ENCODE measurements around the gene LRIG1. TPM values are rescaled to one million over a fixed set of nuclear protein-coding genes. Genes with fewer than 3 reads are reported as not detected.

LRIG1 gene
- total RNA-seq, 1 experiment from 2014 or later: 24.1 TPM

DNA sequence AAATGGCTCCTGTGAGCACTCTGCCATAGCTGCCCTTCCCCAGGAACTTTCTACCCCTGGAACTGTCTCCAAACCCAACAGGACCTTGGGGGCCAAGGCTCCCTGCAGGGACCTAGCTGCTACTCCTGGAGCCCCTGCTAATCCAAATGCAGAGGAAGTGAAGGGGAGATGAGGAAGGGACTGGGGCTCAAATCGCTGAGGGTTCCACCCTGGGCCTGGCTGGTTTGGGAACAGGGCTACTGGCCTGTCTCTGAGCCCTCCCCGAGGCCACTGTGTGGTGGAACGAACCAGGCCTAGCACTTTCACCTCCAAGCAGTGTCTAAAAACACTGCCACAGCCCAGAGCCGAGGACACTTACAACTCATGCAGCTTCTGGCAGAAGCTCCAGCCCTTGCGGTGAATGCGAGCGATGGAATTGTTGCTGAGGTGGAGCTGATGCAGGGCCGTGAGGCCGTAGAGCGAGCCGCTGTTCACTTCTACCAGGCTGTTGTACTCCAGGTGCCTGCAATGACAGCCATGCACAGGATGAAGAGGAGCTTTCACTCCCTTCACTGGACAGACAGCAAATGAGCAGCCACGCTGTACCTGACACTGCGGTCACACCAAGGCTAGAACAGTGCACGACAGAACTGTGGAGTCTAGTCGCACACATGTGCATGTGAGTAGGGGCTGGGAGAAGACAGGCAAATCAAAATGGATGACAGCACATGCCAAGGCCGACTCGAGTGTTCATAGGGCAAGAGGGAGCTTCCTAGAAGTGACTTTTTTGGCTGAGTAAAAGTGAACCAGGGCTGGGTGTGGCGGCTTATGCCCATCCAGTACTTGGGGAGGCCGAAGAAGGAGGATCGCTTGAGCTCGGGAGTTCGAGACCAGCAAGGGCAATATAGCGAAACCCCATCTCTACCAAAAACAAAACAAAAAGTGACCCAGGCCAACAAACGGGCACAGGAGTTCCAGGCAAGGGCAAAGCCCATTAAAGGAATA, 90.8 kb downstream of the LRIG1 start:
- no peaks in the 10 kb centered on the region for H3K27me3 ChIP-seq (replicated peaks; ENCODE audit: insufficient read depth, low read depth, low read length, poor library complexity)
- intact Hi-C loops (cut with micrococcal nuclease; ENCODE audit: unreplicated experiment): loop anchor here (10.0 kb wide), 1 partner anchor 85 kb away; no protein-coding TSS in a partner anchor
- TF ChIP-seq, protein P1, sequence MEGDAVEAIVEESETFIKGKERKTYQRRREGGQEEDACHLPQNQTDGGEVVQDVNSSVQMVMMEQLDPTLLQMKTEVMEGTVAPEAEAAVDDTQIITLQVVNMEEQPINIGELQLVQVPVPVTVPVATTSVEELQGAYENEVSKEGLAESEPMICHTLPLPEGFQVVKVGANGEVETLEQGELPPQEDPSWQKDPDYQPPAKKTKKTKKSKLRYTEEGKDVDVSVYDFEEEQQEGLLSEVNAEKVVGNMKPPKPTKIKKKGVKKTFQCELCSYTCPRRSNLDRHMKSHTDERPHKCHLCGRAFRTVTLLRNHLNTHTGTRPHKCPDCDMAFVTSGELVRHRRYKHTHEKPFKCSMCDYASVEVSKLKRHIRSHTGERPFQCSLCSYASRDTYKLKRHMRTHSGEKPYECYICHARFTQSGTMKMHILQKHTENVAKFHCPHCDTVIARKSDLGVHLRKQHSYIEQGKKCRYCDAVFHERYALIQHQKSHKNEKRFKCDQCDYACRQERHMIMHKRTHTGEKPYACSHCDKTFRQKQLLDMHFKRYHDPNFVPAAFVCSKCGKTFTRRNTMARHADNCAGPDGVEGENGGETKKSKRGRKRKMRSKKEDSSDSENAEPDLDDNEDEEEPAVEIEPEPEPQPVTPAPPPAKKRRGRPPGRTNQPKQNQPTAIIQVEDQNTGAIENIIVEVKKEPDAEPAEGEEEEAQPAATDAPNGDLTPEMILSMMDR (conservative IDR thresholded peaks at IDR 0.05; ENCODE audit: low read depth, low read length): no peak
- TF ChIP-seq EZH2 (IDR thresholded peaks at IDR 0.05; ENCODE audit: borderline replicate concordance, low read depth, low read length, poor library complexity, severe bottlenecking): no peak
- DNase-seq (ENCODE audit: low spot score): no peak
- ChIA-PET CTCF (interaction anchor here (0.6 kb wide), 1 partner anchor 529 kb away, joined by 6 read pairs; no protein-coding TSS in a partner anchor), POLR2A (ENCODE audit: low non-redundant PET) (interaction anchor here (0.5 kb wide), 1 partner anchor 278 kb away, joined by 4 read pairs; no protein-coding TSS in a partner anchor)
- H3K27ac ChIP-seq (ENCODE audit: low read depth, low read length, poor library complexity, severe bottlenecking): no peak overlapping the region
- no peaks in the 10 kb centered on the region for H3K36me3 ChIP-seq (ENCODE audit: insufficient read depth, low read length, poor library complexity, severe bottlenecking)
- no peaks in the 10 kb centered on the region for H3K9me3 ChIP-seq (ENCODE audit: low read depth, low read length, poor library complexity, severe bottlenecking)
- BruUV-seq (replicated peaks): no TSS peak
- no peak overlapping the region for H3K4me3 ChIP-seq (ENCODE audit: low read depth, low read length, poor library complexity, severe bottlenecking)
- no peaks in the 10 kb centered on the region for H3K4me1 ChIP-seq (ENCODE audit: insufficient read depth, low read length, poor library complexity, severe bottlenecking)

DNA sequence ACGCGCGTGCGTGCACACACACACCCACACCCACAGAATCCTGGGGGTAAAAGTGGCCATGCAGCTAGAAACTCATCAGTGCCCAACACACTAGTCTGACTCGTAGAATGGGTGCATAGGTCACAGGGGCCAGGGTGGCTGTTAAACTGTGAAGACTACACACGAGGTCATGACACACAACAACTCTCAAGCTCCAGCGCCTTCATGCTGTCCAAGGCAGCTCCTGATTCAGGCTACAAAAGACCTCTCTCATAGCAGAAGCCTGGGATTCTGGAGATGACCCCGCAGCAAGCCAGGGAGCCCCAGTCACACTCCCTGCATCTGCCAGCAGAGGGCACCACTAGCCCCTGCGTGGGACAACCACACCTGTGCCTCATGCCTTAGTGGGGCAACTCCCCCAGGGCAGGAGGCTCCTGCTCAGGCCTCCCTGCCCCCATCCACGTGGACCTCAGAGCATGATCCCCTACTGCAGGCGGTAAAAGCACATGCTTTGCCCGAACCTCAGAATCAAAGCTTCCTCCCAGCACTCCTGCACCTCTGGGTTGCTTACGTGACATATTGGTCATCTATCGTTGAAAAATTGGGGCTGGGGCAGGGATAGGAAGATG, 93.1 kb downstream of the LRIG1 start:
- ChIA-PET CTCF (interaction anchor here (1.4 kb wide), 1 partner anchor 414 kb away, joined by 4 read pairs; no protein-coding TSS in a partner anchor), POLR2A (ENCODE audit: low non-redundant PET) (no interaction called here)
- no peaks in the 10 kb centered on the region for H3K4me1 ChIP-seq (ENCODE audit: insufficient read depth, low read length, poor library complexity, severe bottlenecking)
- H3K4me3 ChIP-seq (ENCODE audit: low read depth, low read length, poor library complexity, severe bottlenecking): no peak overlapping the region
- BruUV-seq (replicated peaks): no TSS peak
- no peaks in the 10 kb centered on the region for H3K9me3 ChIP-seq (ENCODE audit: low read depth, low read length, poor library complexity, severe bottlenecking)
- H3K27ac ChIP-seq (ENCODE audit: low read depth, low read length, poor library complexity, severe bottlenecking): no peak overlapping the region
- DNase-seq (ENCODE audit: low spot score): peak; percentile 62
- TF ChIP-seq, protein P1 (conservative IDR thresholded peaks at IDR 0.05; ENCODE audit: low read depth, low read length): peak; percentile 75
- no peak for TF ChIP-seq EZH2 (IDR thresholded peaks at IDR 0.05; ENCODE audit: borderline replicate concordance, low read depth, low read length, poor library complexity, severe bottlenecking)
- no peaks in the 10 kb centered on the region for H3K27me3 ChIP-seq (replicated peaks; ENCODE audit: insufficient read depth, low read depth, low read length, poor library complexity)
- intact Hi-C loops (cut with micrococcal nuclease; ENCODE audit: unreplicated experiment): loop anchor here (2.0 to 10.0 kb wide), 2 partner anchors 87 to 411 kb away; no protein-coding TSS in a partner anchor
- no peaks in the 10 kb centered on the region for H3K36me3 ChIP-seq (ENCODE audit: insufficient read depth, low read length, poor library complexity, severe bottlenecking)

DNA sequence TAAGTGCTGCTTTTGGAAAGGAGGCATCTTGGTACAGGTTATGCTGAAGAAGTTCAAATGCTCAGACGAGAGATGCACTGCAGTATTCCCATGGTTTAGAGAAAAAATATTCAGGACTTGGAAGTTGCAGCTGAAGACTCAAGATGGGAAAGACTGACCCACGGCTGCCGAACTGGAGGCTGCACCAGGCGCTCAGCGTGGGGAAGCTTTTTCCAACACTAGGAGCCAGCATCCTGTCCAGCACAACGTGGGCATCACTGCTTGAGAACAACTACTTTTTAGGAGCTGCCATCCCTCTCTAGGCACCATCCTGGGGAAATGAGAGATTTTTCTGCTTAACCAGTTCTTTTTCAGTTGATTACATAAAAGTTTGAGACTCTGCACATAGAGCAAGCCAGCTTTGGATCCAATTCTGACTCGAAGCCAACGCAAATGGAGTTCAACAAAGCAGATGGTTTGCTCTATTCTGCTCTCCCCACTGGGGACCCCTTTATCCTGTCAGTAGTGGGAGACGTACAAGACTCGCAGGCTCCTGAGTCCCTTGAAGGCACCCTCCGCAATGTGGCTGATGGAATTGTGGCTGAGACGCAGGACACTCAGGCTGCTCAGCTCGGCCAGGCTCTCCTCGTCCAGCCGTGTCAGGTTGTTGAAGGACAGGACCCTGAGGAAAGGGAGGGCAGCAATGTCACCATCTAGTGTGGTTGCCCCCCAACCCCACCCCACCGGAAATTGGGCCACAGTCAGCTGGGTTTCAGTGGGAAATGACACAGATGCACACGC, 93.8 kb downstream of the LRIG1 start:
- no peaks in the 10 kb centered on the region for H3K9me3 ChIP-seq (ENCODE audit: low read depth, low read length, poor library complexity, severe bottlenecking)
- CTCF ChIA-PET: interaction anchor here (1.4 kb wide), 1 partner anchor 415 kb away, joined by 4 read pairs; no protein-coding TSS in a partner anchor
- no peaks in the 10 kb centered on the region for H3K4me1 ChIP-seq (ENCODE audit: insufficient read depth, low read length, poor library complexity, severe bottlenecking)
- no TSS peak for BruUV-seq (replicated peaks)
- no peak for DNase-seq (ENCODE audit: low spot score)
- intact Hi-C loops (cut with micrococcal nuclease; ENCODE audit: unreplicated experiment): loop anchor here (2.0 to 10.0 kb wide), 2 partner anchors 88 to 412 kb away; no protein-coding TSS in a partner anchor
- H3K27ac ChIP-seq (ENCODE audit: low read depth, low read length, poor library complexity, severe bottlenecking): no peak overlapping the region
- H3K36me3 ChIP-seq (ENCODE audit: insufficient read depth, low read length, poor library complexity, severe bottlenecking): no peaks in the 10 kb centered on the region
- TF ChIP-seq, protein P1 (conservative IDR thresholded peaks at IDR 0.05; ENCODE audit: low read depth, low read length): no peak
- TF ChIP-seq EZH2 (IDR thresholded peaks at IDR 0.05; ENCODE audit: borderline replicate concordance, low read depth, low read length, poor library complexity, severe bottlenecking): no peak
- no peaks in the 10 kb centered on the region for H3K27me3 ChIP-seq (replicated peaks; ENCODE audit: insufficient read depth, low read depth, low read length, poor library complexity)
- H3K4me3 ChIP-seq (ENCODE audit: low read depth, low read length, poor library complexity, severe bottlenecking): no peak overlapping the region
- POLR2A ChIA-PET (ENCODE audit: low non-redundant PET): no interaction called here

Data from A673 (cell line).